SU-DHL-6 (cell line): ENCODE data around the gene THUMPD2.

Experiments used
- H2AFZ ChIP-seq: fragments of 200-600 bp; sonication (generic); 2 replicates; pipeline ENCODE4 v1.6.1; 2014; ENCODE audit warnings: low read depth, mild to moderate bottlenecking, moderate library complexity, mixed read lengths, antibody characterized with exemption, low read length; ENCODE audit not compliant: severe bottlenecking
- H3F3A ChIP-seq: fragments of 200-600 bp; shearing (Covaris generic); 2 replicates; pipeline ENCODE4 v1.6.0; 2016; ENCODE audit warnings: antibody characterized with exemption, mild to moderate bottlenecking; ENCODE audit not compliant: insufficient read depth
- H3K27ac ChIP-seq: fragments of 200-600 bp; sonication (generic); 2 replicates; pipeline ENCODE4 v1.5.1; 2016; ENCODE audit warnings: low read depth, mild to moderate bottlenecking, low read length, moderate library complexity, mixed read lengths
- H3K27me3 ChIP-seq: fragments of 200-600 bp; sonication (generic), shearing (Covaris generic); 2 replicates; pipeline ENCODE4 v1.6.0; 2014; ENCODE audit warnings: mild to moderate bottlenecking, low read length
- H3K36me3 ChIP-seq: fragments of 200-600 bp; sonication (generic); 2 replicates; pipeline ENCODE4 v1.6.1; 2014; ENCODE audit warnings: mild to moderate bottlenecking, low read length, mixed read lengths
- H3K4me2 ChIP-seq: fragments of 300-600, 200-600 bp; shearing (Covaris generic), sonication (generic); 2 replicates; pipeline ENCODE4 v1.6.0; 2014; ENCODE audit warnings: low read length, low read depth, mild to moderate bottlenecking; ENCODE audit not compliant: poor library complexity, severe bottlenecking
- H3K4me3 ChIP-seq: fragments of 200-600 bp; sonication (generic); 2 replicates; pipeline ENCODE4 v1.5.1; 2014; ENCODE audit warnings: antibody characterized with exemption, low read length, mild to moderate bottlenecking, mixed read lengths; ENCODE audit not compliant: insufficient read depth, poor library complexity, severe bottlenecking
- H3K79me2 ChIP-seq: fragments of 200-600 bp; sonication (generic); 2 replicates; pipeline ENCODE4 v1.6.1; 2014; ENCODE audit warnings: mild to moderate bottlenecking, low read length, moderate library complexity; ENCODE audit not compliant: insufficient read depth
- H3K9ac ChIP-seq: fragments of 200-600 bp; sonication (generic); 2 replicates; pipeline ENCODE4 v1.7.0; 2014; ENCODE audit warnings: mild to moderate bottlenecking, low read length
- H3K9me2 ChIP-seq: fragments of 200-600 bp; sonication (generic); replicated peaks from 2 replicates; pipeline ENCODE4 v1.6.1; 2014; ENCODE audit warnings: low read length; ENCODE audit not compliant: insufficient read depth
- H3K9me3 ChIP-seq: fragments of 200-600 bp; sonication (generic); 2 replicates; pipeline ENCODE4 v1.6.1; 2014; ENCODE audit warnings: low read length, mixed read lengths; ENCODE audit not compliant: insufficient read depth
- H4K20me1 ChIP-seq: fragments of 200-600 bp; sonication (generic); 2 replicates; pipeline ENCODE4 v1.6.1; 2014; ENCODE audit warnings: low read depth, mild to moderate bottlenecking, antibody characterized with exemption, low read length, moderate library complexity, mixed read lengths
- CTCF ChIP-seq: fragments of 200-600 bp; sonication (generic); IDR thresholded peaks from one replicate; pipeline ENCODE4 v1.5.1; 2017; ENCODE audit warnings: antibody characterized with exemption, mild to moderate bottlenecking, low read length, moderate library complexity; ENCODE audit not compliant: insufficient read depth, poor library complexity, severe bottlenecking
- EZH2phosphoT487 ChIP-seq: fragments of 200-600 bp; sonication (generic), shearing (Covaris generic); conservative IDR thresholded peaks from 2 replicates; pipeline ENCODE4 v1.6.1; 2018; ENCODE audit warnings: mild to moderate bottlenecking, antibody characterized with exemption, low read length, moderate library complexity, mixed read lengths

The THUMPD2 gene

DNA sequence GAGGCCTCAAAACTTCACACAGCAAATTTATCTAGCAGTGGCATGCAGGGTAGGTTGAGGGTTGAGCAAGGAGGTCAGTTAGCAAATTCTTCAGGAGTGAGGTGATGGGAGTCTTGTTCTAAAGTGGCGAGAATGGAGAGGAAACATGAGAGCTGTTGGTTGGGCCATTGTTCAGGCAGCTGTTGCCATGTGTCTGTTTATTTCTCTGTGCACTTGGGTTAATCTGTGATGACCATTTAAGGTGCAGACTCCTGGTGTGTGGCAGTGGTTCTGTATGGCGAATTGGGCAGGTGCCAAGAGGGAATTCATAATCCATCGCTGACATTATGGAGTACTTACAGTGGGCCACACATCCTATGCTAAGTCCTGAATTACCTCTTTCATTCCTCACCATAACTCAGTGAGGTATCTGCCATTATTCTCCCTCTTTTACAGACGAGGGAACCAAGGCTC lies 82.9 kb downstream of the THUMPD2 start:
- Histone ChIP-seq H3K9me2 (no peaks in the 10 kb centered on the region), H2AFZ (no peak overlapping the region), H3K79me2 (no peaks in the 10 kb centered on the region), H3K4me2 (no peak overlapping the region), H3K9me3 (peaks cover 1% of the 10 kb centered on the region; the same call in 1 of the 2 replicates), H3K9ac (no peak overlapping the region), H3K4me3 (no peak overlapping the region), H4K20me1 (no peaks in the 10 kb centered on the region), H3K36me3 (no peaks in the 10 kb centered on the region), H3F3A (no peaks in the 10 kb centered on the region), H3K27me3 (no peaks in the 10 kb centered on the region), H3K27ac (no peak overlapping the region)
- TF ChIP-seq CTCF (no peak), EZH2phosphoT487 (no peak)

GRCh38 chr2:39693245-39693644 lies 85.8 kb downstream of the THUMPD2 start:
- H3K79me2 ChIP-seq: no peaks in the 10 kb centered on the region
- TF ChIP-seq EZH2phosphoT487: no peak
- no peak for TF ChIP-seq CTCF

DNA sequence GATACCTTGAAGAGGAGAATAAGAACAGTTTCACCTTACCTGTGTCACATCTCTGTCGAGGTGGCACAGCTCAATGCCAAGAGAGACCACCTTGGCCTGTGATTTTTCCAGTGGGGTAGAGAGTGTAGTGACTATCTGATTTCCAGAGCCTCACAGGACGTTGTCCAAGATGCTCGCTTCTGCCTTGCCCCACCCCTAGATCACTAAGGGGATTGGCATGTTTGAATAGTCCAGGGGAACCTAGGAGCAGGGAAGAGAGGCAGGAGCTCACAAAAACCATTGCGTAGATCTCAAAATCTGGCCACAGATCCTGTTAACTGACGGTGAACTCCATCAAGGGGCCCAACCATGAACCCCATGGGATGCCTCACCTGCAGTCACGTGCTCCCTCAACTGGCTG lies 89.2 kb downstream of the THUMPD2 start:
- H3K4me3 ChIP-seq: no peak overlapping the region
- no peaks in the 10 kb centered on the region for H3K79me2 ChIP-seq
- H3K9me3 ChIP-seq: no peaks in the 10 kb centered on the region
- TF ChIP-seq EZH2phosphoT487: no peak
- no peak for TF ChIP-seq CTCF
- H3K27me3 ChIP-seq: no peaks in the 10 kb centered on the region
- no peaks in the 10 kb centered on the region for H3K36me3 ChIP-seq
- no peak overlapping the region for H3K4me2 ChIP-seq
- H3F3A ChIP-seq: no peaks in the 10 kb centered on the region
- H3K9ac ChIP-seq: no peak overlapping the region
- H3K9me2 ChIP-seq: no peaks in the 10 kb centered on the region
- H2AFZ ChIP-seq: no peak overlapping the region
- H4K20me1 ChIP-seq: no peaks in the 10 kb centered on the region
- H3K27ac ChIP-seq: no peak overlapping the region

More at GRCh38 chr2:39693245-39693644, 85.8 kb downstream of the THUMPD2 start:
- Histone ChIP-seq H3K36me3 (no peaks in the 10 kb centered on the region), H3K4me3 (no peak overlapping the region), H3K4me2 (no peak overlapping the region), H4K20me1 (no peaks in the 10 kb centered on the region), H3K27ac (no peak overlapping the region), H3F3A (no peaks in the 10 kb centered on the region), H3K9me3 (no peaks in the 10 kb centered on the region), H3K9me2 (no peaks in the 10 kb centered on the region), H3K27me3 (no peaks in the 10 kb centered on the region), H2AFZ (no peak overlapping the region), H3K9ac (no peak overlapping the region)
